H1 (cell line): ENCODE data around the gene TBC1D22A. TPM values are rescaled to one million over a fixed set of nuclear protein-coding genes. Genes with fewer than 3 reads are reported as not detected.

Experiments
- CTCF ChIP-seq, 3 experiments: IDR thresholded peaks; 1 replicate in 2 of 3; 2 replicates in 1 of 3; pipeline versions ENCODE4 v1.5.1 to v1.6.1; 2011; ENCODE audit warnings: low read length in 3 of 3, mild to moderate bottlenecking in 3 of 3, inconsistent platforms in 2 of 3, low read depth in 1 of 3, moderate library complexity in 1 of 3; ENCODE audit not compliant: insufficient read depth in 1 of 3; ENCODE audit errors: control extremely low read depth in 1 of 3
- GABPA ChIP-seq: IDR thresholded peaks from 2 replicates; pipeline ENCODE4 v1.6.1; 2011; ENCODE audit warnings: mild to moderate bottlenecking, low read length, moderate library complexity, borderline replicate concordance; ENCODE audit not compliant: insufficient read depth
- KDM1A ChIP-seq: fragments of 200-600, 300-600 bp; sonication (generic); IDR thresholded peaks from 2 replicates; pipeline ENCODE4 v1.7.1; 2016; ENCODE audit warnings: mild to moderate bottlenecking, low read length, borderline replicate concordance
- RFX5 ChIP-seq: IDR thresholded peaks from 2 replicates; pipeline ENCODE4 v1.6.1; 2011; ENCODE audit warnings: low read depth, low read length, improper control_type of control experiment, borderline replicate concordance
- SIN3A ChIP-seq, 2 experiments: IDR thresholded peaks in 1 of 2; conservative IDR thresholded peaks in 1 of 2; 2 replicates each; pipeline ENCODE4 v1.6.1; 2011 to 2012; ENCODE audit warnings: low read length in 2 of 2, improper control_type of control experiment in 1 of 2, low read depth in 1 of 2, mild to moderate bottlenecking in 1 of 2
- polyA plus RNA-seq, 7 experiments: library from polyadenylated mRNA; depleted of rRNA in 3 of 7; stranded (reverse) in 5 of 7; unstranded in 2 of 7; fragments of >200 nt in 5 of 7; fragments of 200-250 nt in 2 of 7; gene quantifications; 1 replicate in 5 of 7; 2 replicates in 1 of 7; 4 replicates in 1 of 7; pipeline versions ENCODE4 v1.2.1 to v1.2.3, GENCODE V29; 2011 to 2013; ENCODE audit warnings: missing spikeins in 2 of 7, mixed read lengths in 2 of 7
- total RNA-seq: library from RNA; stranded (reverse); fragmentation: NEBNext Ultra II Directional; extraction: Animal tissue kit (Norgen Biotek cat#: 25700); gene quantifications from 2 replicates; pipeline ENCODE4 v1.2.1, GENCODE V29; 2021

TBC1D22A gene
- total and polyA plus RNA-seq, 2 of the 8 experiments (the other 6 are each of a cell fraction or from before 2014, with no cell fraction given), result 11.9 to 18.4 TPM

DNA sequence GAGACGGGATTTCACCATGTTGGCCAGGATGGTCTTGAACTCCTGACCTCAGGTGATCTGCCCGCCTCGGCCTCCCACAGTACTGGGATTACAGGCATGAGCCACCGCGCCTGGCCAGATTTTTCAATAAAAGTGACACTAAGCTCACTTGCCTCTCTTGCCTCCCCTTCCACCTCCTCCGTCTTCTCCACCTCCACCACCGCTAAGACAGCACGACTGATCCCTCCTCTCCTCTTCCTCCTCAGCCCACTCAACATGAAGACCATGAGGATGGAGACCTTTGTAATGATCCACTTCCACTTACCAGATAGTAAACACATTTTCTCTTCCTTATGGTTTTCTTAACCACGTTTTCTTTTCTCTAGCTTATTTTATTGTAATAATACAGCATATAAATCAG is 38.6 kb upstream of the TBC1D22A start (continued):
- TF ChIP-seq CTCF (IDR thresholded peaks at IDR 0.05; ENCODE audit: control extremely low read depth in 1 of 3, insufficient read depth in 1 of 3, low read depth in 1 of 3, low read length in 3 of 3) (no peak), KDM1A (no peak), GABPA (no peak), RFX5 (no peak), SIN3A (conservative IDR thresholded peaks at IDR 0.05 in 1 of 2, IDR thresholded peaks at IDR 0.05 in 1 of 2; ENCODE audit: low read depth in 1 of 2, low read length in 2 of 2) (no peak)
